Pancreas (tissue), 10 donors: ENCODE data around the gene AARSD1. TPM values are rescaled to one million over a fixed set of nuclear protein-coding genes. Genes with fewer than 3 reads are reported as not detected.

Experiments used
- ATAC-seq, 4 donors: fragments of 200-7000 bp; cut with Tn5 transposase; one replicate each; pipeline versions ENCODE4 v1.8.0 to v1.9.1; 2020; ENCODE audit warnings: mild to moderate bottlenecking in 4 of 4, moderate library complexity in 4 of 4
- DNase-seq, 6 donors: peaks; one replicate each; pipeline ENCODE4 v3.0.0-alpha.2; 2020
- FAIRE-seq: peaks from 2 replicates; lab custom pipeline; 2012; peaks lifted over from hg19 to GRCh38; lab: Jason Lieb, UNC
- H3K27ac ChIP-seq, 4 donors: fragments of 200-600 bp; sonication (generic); 1 replicate in 3 of 4; 2 replicates in 1 of 4; pipeline versions ENCODE4 v1.5.0 to v1.8.0; 2020
- H3K27me3 ChIP-seq, 4 donors: fragments of 200-600 bp; one replicate each; pipeline ENCODE4 v1.8.0; 2021
- H3K36me3 ChIP-seq, 3 donors: fragments of 200-600 bp; sonication (generic) in 1 of 3; one replicate each; pipeline versions ENCODE4 v1.5.0 to v1.8.0; 2020 to 2021
- H3K4me1 ChIP-seq, 3 donors: fragments of 200-600 bp; one replicate each; pipeline ENCODE4 v1.8.0; 2021
- H3K4me3 ChIP-seq, 4 donors: fragments of 200-600 bp; sonication (generic) in 2 of 4; one replicate each; pipeline versions ENCODE4 v1.5.0 to v1.8.0; 2020 to 2021
- H3K9me3 ChIP-seq, 4 donors: fragments of 200-600 bp; one replicate each; pipeline ENCODE4 v1.8.0; 2021
- CTCF ChIP-seq, 4 donors: fragments of 200-600 bp; sonication (generic) in 3 of 4; IDR thresholded peaks; one replicate each; pipeline versions ENCODE4 v1.5.0 to v1.8.0; 2021; ENCODE audit warnings: antibody characterized with exemption in 4 of 4
- WGBS, 2 donors: extraction: QIAGEN DNeasy Blood & Tissue Kit; methylation state at CpG; one replicate each; pipeline ENCODE4 v1.1.7; 2013; 5-methylcytosine and 5-hydroxymethylcytosine counted together
- intact Hi-C, 3 donors: fragments of 100-400 bp; cut with DNase I; formaldehyde crosslinking; loops; one replicate each; pipeline versions ENCODE4 v1.11.1 to v1.14.2; 2022
- polyA plus RNA-seq, 2 donors: library from polyadenylated mRNA; stranded (reverse); fragments of 200-250 nt; gene quantifications; one replicate each; pipeline ENCODE4 v1.2.3, GENCODE V29; 2013
- total RNA-seq, 6 donors: library from RNA; stranded (reverse); fragmentation: NEBNext Ultra II Directional in 4 of 6; extraction: Animal tissue kit (Norgen Biotek cat#: 25700) in 4 of 6; gene quantifications; one replicate each; pipeline versions ENCODE4 v1.2.1 to v1.2.4, GENCODE V29; 2021 to 2023
- donor health status: healthy with polysubstance abuse.
- donor health status: DM: no; HTN: no; CAD: no; lungs with moderate emphysema.
- donor health status: DM: no; HTN: no; CAD: no.
- donor health status: control.
- donor health status: control.
- donor health status: Bipolar disorder and iron deficiency.
- donor health status: DM: yes; HTN: yes; CAD: no.
- donor health status: DM: no; HTN: no; CAD: no.
- donor health status: DM: no; HTN: no; CAD: no.
- donor health status: DM: yes; HTN: yes; CAD: no.

Gene AARSD1
- total and polyA plus RNA-seq, 8 donors, result 20.4 to 89.1 (median 27.9) TPM

- no peak for TF ChIP-seq CTCF (IDR thresholded peaks at IDR 0.05)
- Histone ChIP-seq H3K36me3 (no peaks in the 10 kb centered on the region), H3K4me3 (no peak overlapping the region), H3K27ac (no peak overlapping the region), H3K4me1 (no peaks in the 10 kb centered on the region), H3K27me3 (no peaks in the 10 kb centered on the region), H3K9me3 (no peaks in the 10 kb centered on the region)
- WGBS, 2 donors, result 74 to 83% methylated on average over 5 of the region's 5 CpGs
- ATAC-seq (no peak), FAIRE-seq (no peak), DNase-seq (no peak)
- intact Hi-C loops, result no loop called here
Measured at GRCh38 chr17:42971589-42971988, 7.3 kb upstream of the AARSD1 start.

- no peak for TF ChIP-seq CTCF (IDR thresholded peaks at IDR 0.05)
- intact Hi-C loops, result no loop called here
- Histone ChIP-seq H3K4me1 (no peaks in the 10 kb centered on the region), H3K27me3 (no peaks in the 10 kb centered on the region), H3K4me3 (no peak overlapping the region), H3K9me3 (no peaks in the 10 kb centered on the region), H3K27ac (no peak overlapping the region), H3K36me3 (no peaks in the 10 kb centered on the region)
- ATAC-seq (no peak), FAIRE-seq (no peak), DNase-seq (no peak)
- 39 to 40% methylated on average over 5 of the region's 5 CpGs for WGBS, 2 donors
Measured at GRCh38 chr17:42969001-42969581, 4.8 kb upstream of the AARSD1 start.

- no peaks in the 10 kb centered on the region for H3K27me3 ChIP-seq
- intact Hi-C loops, result no loop called here
- H3K4me1 ChIP-seq, result peaks cover 0 to 6% (median 5%) of the 10 kb centered on the region in 3 donors
- FAIRE-seq (no peak), DNase-seq (no peak), ATAC-seq (no peak)
- H3K27ac ChIP-seq, result no peak overlapping the region
- no peaks in the 10 kb centered on the region for H3K9me3 ChIP-seq
- TF ChIP-seq CTCF (IDR thresholded peaks at IDR 0.05), result no peak
- WGBS, 2 donors, result 57 to 70% methylated on average over 1 of the region's 1 CpG
- no peaks in the 10 kb centered on the region for H3K36me3 ChIP-seq
- H3K4me3 ChIP-seq, result no peak overlapping the region
Measured at GRCh38 chr17:42967925-42968324, 3.7 kb upstream of the AARSD1 start.

- WGBS, 2 donors, result 83 to 85% methylated on average over 1 of the region's 1 CpG
- Histone ChIP-seq H3K9me3 (no peaks in the 10 kb centered on the region), H3K4me3 (no peak overlapping the region), H3K36me3 (peaks cover 7 to 49% (median 18%) of the 10 kb centered on the region in 3 donors), H3K4me1 (no peaks in the 10 kb centered on the region), H3K27ac (no peak overlapping the region), H3K27me3 (no peaks in the 10 kb centered on the region)
- TF ChIP-seq CTCF (IDR thresholded peaks at IDR 0.05), result no peak
- DNase-seq (peak in 5 of 6 donors; percentile 55 to 68 (median 59)), ATAC-seq (peak; percentile 78 to 97 (median 86)), FAIRE-seq (no peak)
- intact Hi-C loops, result no loop called here
Measured at GRCh38 chr17:42953669-42954068, 10.6 kb downstream of the AARSD1 start.

GRCh38 chr17:42950044-42950783, 14.0 kb downstream of the AARSD1 start:
- ATAC-seq (no peak), DNase-seq (no peak), FAIRE-seq (no peak)
- intact Hi-C loops, result no loop called here
- H3K4me3 ChIP-seq, result no peak overlapping the region
- no peaks in the 10 kb centered on the region for H3K4me1 ChIP-seq
- H3K36me3 ChIP-seq, result peaks cover 4 to 27% (median 13%) of the 10 kb centered on the region in 3 donors
- no peak overlapping the region for H3K27ac ChIP-seq
- H3K27me3 ChIP-seq, result no peaks in the 10 kb centered on the region
- WGBS, 2 donors, result 90 to 91% methylated on average over 13 of the region's 13 CpGs
- no peaks in the 10 kb centered on the region for H3K9me3 ChIP-seq
- TF ChIP-seq CTCF (IDR thresholded peaks at IDR 0.05), result no peak
